GM21447 (cell line): Measurements from ENCODE around the gene ZNF345.

Experiments
- ATAC-seq: cut with Tn5 transposase; IDR thresholded peaks from one replicate; pipeline ENCODE4 v1.9.1; 2021; ENCODE audit not compliant: unreplicated experiment

ZNF345 gene

DNA sequence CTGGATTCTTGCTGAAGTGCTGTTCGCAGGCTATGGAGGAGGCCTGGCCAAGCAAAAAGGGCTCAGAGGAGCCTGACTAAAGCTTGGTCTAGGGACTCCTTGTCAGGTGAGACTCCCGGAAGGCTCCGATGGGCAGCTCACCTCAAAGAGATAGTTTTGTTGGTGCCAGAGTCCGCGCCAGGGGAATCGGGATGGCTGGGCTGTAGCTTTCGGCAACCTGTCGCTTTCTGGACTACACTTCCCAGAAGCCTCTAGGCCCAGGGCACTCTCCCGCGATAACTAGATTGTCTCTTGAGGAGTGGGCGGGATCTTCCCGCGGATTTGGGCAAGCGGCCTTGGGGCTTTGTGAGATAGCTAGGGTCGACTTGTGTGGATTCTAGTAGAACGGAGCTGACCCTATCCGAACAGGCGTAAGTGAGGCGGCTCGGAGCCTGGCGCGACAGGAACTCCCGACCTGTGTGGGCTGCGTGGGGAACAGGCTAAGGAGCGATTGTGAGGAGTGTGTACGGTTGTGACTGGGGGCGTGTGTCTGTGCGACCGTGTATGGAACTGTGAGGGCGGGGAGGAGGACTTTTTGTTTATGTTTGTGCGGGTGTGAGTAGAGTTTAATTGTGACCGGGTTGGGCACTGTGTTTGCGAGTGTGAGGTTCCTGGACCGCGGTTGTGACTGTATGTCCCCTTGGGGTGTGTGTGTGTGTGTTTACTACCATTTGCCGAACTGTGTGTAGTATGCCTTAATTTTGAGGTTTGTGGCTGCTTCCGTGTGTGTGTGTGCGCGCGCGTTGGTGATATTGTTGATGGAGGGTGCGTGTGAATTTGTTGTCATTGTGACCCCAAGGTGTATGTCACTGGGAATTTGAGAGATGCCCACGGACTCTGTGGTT lies at the start of gene ZNF345:
Gene ZNF345 (plus strand): TSS at position 318 of the 884 bp plus-strand sequence. CDS start 25,955 bp downstream, outside the sequence.
- peak; percentile 81 for ATAC-seq

DNA sequence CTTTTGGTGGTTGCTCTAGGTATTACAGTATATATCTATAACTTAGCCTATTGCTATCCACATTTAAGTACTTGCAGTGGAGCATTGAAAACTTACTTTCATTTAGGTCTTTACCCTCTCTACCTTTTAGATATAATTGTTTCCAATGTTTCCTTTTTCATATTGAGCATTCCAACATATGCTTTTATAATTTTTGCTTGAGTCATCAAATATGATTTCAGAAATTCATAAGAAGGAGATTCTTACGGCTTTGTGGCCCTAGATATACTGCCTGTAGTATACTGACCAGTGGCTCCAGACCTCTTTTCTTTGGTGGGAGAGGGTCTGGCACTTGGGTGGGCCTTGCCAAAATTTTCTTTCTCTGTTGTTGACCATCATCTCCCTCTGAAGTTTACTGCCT lies 45.3 kb upstream of the ZNF345 start:
- ATAC-seq = no peak

DNA sequence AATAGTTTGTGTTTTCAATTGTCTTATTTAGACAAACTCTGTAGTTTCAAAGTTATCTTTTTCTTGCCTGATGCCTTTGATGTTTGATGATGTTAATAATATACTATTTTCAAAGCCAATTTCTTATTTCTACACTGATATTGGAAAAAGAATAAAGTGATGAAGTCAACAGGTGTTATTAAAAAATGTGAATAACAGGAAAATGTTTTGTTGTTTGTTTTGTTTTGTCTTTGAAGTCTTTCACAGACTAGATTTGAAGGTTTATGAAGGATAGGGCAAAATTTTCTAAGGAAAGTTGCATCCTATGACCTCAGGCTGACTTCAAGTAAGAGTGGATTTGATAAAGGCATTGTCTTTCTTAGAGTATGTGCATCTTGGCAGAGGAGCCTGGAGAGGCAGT lies 43.6 kb upstream of the ZNF345 start:
- no peak for ATAC-seq

DNA sequence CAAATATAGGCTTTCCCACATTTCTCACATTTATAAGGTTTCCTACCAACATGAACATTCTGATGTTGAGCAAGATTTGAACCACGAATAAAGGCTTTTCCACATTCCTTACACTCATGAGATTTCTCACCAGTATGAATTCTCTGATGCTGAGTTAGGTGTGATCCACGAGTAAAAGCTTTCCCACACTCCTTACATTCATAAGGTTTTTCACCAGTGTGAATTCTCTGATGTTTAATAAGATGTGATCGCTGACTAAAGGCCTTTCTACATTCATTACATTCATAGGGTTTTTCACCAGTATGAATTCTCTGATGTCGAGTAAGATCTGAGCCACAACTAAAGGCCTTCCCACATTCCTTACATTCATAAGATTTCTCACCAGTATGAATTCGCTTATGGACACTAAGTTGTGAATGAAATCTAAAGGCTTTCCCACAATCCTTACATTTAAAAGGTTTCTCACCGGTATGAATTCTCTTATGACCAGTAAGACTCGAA lies 31.5 kb upstream of the ZNF345 start:
- no peak for ATAC-seq

DNA sequence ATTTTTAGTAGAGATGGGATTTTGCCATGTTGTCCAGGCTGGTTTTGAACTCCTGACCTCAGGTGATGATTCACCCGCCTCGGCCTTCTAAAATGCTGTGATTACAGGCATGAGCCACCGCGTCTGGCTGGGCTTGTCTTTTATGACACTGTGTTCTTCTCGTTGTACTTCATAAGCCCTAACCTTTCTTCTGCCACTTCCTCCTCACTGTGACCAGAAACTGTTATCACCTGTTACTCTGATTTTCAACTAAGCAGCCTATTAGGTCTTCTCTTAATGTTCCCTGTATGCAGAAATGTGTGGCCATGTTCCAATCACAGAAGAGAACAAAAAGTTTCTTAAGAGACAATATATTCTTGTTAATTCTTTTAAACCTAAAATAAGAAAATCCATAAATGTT lies 28.9 kb upstream of the ZNF345 start:
- ATAC-seq = no peak

DNA sequence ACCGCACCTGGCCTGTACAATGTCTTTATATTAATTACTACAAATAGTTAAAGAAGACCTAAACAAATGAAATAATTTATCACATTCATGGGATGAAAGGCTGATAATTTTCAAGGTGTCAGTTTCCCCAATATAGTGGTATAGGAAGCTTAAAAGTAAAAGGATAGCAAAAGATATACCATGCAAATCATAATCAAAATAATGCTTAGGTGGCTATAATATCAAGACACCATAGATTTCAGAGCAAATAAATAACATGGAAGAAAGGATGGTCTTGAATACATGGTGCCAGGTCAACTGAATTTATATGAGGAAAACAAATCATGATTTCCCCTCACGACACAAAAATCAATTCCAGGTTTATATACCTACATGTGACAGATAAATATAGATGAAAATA lies 17.2 kb upstream of the ZNF345 start:
- no peak for ATAC-seq

DNA sequence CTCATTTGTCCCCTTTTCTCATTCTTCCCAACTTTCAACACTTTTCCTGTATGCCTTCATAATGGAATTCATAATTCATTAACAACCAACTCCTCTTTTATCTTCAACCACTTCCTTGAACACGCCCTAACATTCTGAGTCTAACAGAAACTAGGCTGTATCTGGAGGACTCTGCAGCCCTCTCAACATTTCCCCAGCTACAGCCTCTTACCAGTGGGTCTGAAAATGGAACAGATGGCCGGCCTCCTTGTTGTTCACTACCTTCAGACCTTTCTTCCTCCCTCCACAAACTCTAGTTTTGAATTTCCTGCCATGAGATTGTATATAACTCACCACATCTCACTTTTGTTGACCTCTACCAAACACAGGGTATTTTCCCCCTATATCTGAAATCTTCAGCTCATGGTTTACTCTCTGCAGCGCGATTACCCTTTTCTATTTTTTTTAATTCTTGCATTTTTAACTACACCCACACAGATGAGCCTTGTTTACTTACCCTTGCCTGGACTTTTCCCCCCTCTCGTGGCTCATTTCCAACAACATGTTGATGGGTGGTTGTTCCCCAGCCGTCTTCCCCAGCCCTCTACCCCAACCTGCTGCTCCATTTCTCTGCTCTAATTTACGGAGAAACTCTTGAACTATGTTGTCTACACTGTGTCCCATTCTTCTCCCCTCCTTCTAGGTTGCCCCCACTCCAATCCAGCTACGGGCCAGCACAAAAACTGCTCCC lies 13.3 kb upstream of the ZNF345 start:
- ATAC-seq = no peak

DNA sequence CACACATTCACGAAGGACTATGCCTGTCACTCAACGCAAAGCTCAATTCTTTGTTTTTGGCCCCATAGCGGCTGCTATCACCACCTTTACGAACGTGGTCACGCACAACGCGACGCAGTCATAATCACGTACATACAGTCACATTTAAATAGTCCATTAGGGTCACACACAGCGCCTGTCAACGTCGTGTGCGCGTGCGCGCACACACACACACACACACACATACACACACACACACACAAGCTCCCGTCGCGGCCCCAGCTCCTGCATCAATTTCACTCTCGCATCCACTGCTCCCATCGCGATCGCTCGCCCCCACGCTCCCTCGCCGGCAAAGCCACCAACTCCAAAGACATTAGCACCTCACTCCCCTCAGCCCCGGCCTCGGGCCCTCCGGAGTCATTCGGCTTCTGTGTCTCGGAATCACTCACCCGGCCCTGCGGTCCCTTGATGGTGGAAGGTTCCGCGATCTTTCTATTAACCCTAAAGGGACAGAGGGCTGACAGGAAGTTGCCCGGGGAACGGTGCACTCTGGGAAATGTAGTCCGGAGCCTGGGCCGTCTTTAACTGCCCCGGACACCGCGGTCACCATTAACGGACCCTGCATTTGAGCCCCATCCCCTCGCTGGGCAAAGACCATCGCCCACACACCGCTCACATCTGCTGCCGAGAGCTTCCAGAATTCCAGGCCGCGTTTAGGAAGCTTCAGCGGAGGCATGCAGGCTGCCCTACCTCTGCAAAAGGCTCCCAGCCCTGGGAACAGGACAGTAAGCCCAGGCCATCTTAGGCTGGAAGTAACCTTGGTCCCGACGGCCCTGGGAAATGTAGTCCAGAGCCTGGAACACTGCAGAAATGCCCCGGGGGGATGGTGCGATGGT lies 12.5 kb upstream of the ZNF345 start, which contains the start of gene ZNF790:
Gene ZNF790 (minus strand): TSS at position 482 of the 878 bp plus-strand sequence. CDS start 12,768 bp downstream, outside the sequence.
- ATAC-seq = peak; percentile 89

DNA sequence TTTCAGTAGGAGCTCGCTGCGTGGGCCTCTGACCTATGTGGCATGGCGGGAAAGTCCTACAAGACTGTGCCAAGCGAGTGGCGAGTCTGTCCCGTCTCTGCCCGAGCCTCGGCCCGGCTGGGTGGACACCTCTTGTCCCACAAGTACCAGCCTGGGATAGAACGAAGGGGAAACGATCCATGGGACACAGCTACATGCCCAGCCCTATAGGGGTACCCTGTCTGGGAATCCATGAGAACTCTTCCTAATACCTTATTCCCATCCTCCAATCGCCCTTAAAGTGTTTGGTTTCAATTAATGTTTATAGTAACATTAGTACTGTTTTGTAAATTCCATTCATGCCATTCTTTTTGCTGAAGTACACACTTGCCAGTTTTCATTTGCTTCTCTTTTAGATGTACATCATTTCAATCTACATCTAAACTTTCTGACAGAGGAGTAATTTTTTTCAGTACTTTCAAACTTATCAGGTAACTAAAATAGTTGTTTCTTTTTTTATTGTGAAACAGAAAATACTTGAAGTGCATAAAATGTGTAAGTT lies 11.8 kb upstream of the ZNF345 start:
- no peak for ATAC-seq

DNA sequence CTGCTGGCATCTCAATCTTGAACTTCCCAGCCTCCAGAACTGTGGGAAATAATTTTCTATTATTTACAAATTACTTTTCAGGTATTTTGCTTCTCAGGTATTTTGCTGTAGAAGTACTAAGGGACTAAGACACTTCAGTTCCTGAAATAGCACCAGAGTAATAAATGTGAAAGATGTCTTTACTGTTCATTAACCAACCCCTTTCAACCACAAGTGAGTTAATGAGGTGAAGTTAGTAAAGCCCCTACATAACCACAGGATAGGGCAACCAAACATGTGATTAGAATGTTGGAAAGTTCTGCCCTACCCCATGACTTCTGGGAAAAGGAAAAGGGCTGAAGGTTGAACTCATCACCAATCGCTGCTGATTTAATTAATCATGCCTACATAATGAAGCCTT lies 2.7 kb upstream of the ZNF345 start:
- no peak for ATAC-seq

DNA sequence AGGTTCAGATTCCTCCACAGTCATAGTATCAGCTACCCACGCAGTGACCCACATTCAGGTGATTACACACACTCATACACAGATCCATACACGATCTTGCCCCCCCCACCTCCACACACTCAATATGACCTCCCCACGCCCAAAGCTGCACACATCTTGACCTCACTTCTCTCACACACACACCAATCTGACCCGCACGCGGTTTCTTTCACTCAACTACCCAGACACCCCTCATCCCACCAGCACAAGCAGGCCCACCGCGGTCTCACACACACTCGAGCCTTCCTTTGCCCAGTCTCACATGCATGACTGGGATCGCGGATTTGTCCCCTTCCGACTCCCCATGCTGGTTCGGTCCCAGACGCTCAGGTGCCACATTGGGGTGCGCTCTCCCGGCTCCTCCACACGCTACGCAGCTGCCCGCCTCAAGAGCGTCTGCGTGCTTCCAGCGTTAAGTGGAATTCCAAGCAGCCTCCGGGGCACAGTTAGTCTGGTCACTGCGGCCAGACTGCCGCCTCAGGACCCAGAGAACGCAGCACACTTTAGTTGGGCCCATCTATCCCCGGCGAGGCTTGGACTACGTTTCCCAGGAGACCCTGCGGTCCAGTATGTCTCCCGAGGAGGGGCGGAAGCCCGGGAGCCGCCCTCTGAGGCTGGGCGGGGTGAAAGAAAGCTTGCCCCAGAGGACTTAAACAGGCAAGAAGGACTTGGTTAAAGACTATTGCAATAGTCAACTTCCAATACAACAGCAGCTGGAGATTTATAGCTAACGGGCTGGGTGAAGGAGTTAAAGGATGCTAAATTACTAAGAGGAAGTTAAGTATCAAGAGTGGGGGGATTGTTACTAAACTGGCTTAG lies 746 bp upstream of the ZNF345 start:
- ATAC-seq = peak; percentile 79

DNA sequence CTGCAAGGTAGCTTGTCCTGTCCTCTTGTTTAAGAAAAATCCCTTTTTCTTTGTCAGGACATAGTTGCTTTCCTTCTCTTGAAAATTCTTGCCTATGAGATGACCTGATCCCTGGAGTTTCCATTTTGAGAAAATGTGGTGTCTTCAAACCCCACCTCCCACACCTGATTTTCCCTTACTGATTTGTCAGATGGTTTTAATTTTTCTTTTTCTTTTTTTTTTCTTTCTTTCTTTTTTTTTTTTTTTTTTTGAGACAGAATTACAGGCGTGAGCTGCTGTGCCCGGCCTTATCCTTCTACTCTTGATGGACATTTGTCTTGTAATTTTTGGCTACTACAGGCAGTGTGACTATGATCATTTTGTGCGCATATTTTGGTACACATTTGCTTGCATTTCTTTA lies 1.2 kb downstream of the ZNF345 start:
- ATAC-seq = no peak

DNA sequence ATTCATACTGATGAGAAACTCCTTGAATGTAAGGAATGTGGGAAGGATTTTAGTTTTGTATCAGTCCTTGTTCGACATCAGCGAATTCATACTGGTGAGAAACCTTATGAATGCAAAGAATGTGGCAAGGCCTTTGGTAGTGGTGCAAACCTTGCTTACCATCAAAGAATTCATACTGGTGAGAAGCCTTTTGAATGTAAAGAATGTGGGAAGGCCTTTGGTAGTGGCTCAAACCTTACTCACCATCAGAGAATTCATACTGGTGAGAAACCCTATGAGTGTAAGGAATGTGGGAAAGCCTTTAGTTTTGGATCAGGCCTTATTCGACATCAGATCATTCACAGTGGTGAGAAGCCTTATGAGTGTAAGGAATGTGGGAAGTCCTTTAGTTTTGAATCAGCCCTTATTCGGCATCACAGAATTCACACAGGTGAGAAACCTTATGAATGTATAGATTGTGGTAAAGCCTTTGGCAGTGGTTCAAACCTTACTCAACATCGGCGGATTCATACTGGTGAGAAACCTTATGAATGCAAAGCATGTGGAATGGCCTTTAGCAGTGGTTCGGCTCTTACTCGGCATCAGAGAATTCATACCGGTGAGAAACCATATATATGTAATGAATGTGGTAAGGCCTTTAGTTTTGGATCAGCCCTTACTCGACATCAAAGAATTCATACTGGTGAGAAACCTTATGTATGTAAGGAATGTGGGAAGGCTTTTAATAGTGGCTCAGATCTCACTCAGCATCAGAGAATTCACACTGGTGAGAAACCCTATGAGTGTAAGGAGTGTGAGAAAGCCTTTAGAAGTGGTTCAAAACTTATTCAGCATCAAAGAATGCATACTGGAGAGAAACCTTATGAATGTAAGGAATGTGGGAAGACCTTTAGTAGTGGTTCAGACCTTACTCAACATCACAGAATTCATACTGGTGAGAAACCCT lies 26.6 kb downstream of the ZNF345 start:
- ATAC-seq = no peak

DNA sequence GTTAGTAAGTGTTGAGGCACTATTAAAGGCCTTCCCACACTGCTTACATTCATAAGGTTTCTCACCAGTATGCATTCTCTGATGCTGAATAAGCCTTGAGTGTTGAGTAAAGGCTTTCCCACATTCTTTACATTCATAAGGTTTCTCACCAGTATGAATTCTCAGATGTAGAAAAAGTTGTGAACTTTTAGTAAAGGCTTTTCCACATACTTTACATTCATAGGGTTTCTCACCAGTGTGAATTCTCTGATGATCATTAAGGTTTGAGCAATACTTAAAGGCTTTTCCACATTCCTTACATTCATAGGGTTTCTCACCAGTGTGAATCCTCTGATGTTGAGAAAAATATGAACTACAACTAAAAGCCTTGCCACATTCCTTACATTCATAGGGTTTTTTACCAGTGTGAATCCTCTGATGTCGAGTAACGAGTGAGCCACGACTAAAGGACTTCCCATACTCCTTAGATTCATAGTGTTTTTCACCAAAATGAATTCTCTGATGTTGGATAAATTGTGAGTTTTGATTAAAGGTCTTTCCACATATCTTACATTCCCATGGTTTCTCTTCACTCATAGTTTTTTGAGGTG lies 41.2 kb downstream of the ZNF345 start:
- no peak for ATAC-seq

DNA sequence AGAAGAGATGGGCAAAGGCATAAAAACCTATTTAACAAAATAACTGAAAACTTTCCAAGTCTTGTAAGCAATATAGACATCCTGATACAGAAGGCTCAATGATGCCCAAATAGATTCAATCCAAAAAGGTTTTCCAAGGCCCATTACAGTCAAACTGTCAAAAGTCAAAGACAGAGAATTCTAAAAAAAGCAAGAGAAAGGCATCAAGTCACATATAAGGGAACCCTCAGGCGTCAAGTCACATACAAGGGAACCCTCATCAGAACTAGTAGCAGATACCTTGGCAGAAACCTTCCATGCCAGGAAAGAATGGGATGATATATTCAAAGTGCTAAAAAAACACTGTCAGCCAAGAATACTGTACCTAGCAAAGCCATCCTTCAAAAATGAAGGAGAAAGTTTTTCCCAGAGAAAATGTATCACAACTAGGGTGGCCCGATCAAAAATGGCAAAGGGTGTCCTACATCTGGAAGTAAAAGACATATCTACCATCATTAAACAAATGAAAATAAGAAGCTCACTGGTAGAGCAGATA lies 44.2 kb downstream of the ZNF345 start:
- ATAC-seq = no peak

DNA sequence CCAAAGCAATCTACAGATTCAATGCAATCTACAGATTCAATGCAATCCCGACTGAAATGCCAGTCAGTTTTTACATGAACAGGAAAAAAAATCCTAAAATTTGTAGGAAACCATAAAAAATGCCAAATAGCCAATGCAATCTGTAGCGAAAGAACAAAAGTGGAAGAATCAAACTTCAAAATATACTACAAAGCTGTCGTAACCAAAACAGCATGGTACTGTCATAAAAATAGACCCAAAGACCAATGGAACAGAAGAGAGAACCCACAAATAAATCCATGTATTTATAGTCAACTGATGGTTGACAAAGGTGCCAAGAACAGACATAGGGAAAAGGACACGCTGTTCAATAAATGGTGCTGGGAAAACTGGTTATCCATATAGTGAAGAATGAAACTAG lies 47.7 kb downstream of the ZNF345 start:
- ATAC-seq = no peak

DNA sequence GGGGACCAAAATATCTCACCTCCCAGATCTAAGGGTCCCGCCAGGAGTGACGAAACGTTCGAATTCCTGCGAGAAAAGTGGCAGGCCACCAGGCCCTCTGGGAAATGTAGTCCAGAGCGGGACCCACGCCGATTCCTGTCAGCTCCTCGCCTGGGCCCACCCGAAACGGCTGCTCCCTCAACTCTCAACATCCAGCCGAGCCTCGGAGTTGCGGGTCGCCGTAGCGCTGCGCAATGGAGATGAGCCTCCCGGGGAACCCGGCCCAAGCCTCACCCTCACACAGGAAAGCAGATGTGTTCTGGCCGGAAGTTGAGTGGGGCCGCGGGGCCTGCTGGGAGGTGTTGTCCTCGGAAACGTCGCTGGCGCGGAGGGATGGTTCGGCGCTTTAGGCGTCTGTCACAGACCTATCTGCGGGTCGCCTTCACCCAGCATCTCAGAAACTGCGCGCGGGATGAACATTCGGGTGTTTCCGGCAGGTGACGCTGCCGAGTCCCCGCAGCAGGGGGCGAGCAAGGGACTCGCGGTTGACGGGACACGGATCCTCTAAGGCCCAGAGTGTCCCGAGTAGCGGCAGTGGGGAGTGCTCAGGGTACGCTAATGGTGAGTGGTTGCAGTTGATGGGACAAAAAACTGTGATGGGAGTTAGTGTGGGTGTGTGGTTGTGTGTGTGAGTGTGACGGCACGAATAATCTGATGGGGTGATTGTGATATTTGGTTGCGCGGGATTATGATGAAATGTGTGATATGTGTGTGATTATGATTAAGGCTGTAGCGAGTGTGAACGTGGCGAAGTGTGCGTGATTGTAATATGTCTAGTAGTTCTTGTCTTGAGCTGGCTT lies 65.5 kb downstream of the ZNF345 start, which contains the start of the genes ZNF568 and ZNF829:
Gene ZNF568 (plus strand): TSS at position 341 of the 839 bp plus-strand sequence. CDS start 6,439 bp downstream, outside the sequence.
Gene ZNF829 (minus strand): TSS at position 300 of the 839 bp plus-strand sequence. CDS start 1,124 bp downstream, outside the sequence.
- peak; percentile 92 for ATAC-seq
